Common myeloid progenitor, CD34-positive (primary cell): Measurements from ENCODE around the gene TRABD2B.

Source experiments
- CTCF ChIA-PET: fragments of 350-600 bp; sonication (Branson Sonifier 250); formaldehyde crosslinking; loops from one replicate; lab custom pipeline; 2021; ENCODE audit warnings: antibody characterized with exemption; lab: Charles Lee
- POLR2A ChIA-PET: fragments of 350-600 bp; sonication (Branson Sonifier 250); formaldehyde crosslinking; loops from one replicate; lab custom pipeline; 2021; ENCODE audit warnings: antibody characterized with exemption; lab: Charles Lee
- DNase-seq, 3 donors: peaks; one replicate each; pipeline versions ENCODE4 v3.0.0 to v3.0.0-alpha.2; 2013
- H3K27ac ChIP-seq, 2 experiments: 1 replicate in 1 of 2; 2 replicates in 1 of 2; pipeline ENCODE4 v1.7.0; 2013; ENCODE audit warnings: inconsistent platforms in 2 of 2, low read length in 2 of 2, mild to moderate bottlenecking in 2 of 2, low read depth in 1 of 2, moderate library complexity in 1 of 2; ENCODE audit not compliant: severe bottlenecking in 2 of 2, insufficient read depth in 1 of 2, poor library complexity in 1 of 2
- H3K27me3 ChIP-seq, 5 experiments: replicated peaks in 2 of 5; 1 replicate in 3 of 5; 2 replicates in 2 of 5; pipeline versions ENCODE4 v1.6.1 to v1.7.0; 2013; ENCODE audit warnings: low read length in 4 of 5, mild to moderate bottlenecking in 2 of 5, moderate library complexity in 2 of 5, inconsistent platforms in 1 of 5; ENCODE audit not compliant: insufficient read depth in 5 of 5, control insufficient read depth in 4 of 5
- H3K36me3 ChIP-seq, 4 experiments: 1 replicate in 2 of 4; 2 replicates in 2 of 4; pipeline versions ENCODE4 v1.6.1 to v1.7.0; 2013; ENCODE audit warnings: low read length in 3 of 4, control low read depth in 1 of 4, mild to moderate bottlenecking in 1 of 4; ENCODE audit not compliant: control insufficient read depth in 4 of 4, insufficient read depth in 4 of 4
- H3K4me1 ChIP-seq, 4 experiments: 1 replicate in 3 of 4; 2 replicates in 1 of 4; pipeline versions ENCODE4 v1.6.1 to v1.7.1; 2013; ENCODE audit warnings: low read length in 3 of 4, mild to moderate bottlenecking in 3 of 4, control low read depth in 1 of 4, inconsistent platforms in 1 of 4, moderate library complexity in 1 of 4; ENCODE audit not compliant: control insufficient read depth in 4 of 4, insufficient read depth in 4 of 4; ENCODE audit errors: control extremely low read depth in 1 of 4
- H3K4me3 ChIP-seq, 7 experiments: 1 replicate in 4 of 7; 2 replicates in 3 of 7; pipeline versions ENCODE4 v1.5.1 to v1.7.0; 2013; ENCODE audit warnings: mild to moderate bottlenecking in 7 of 7, low read length in 6 of 7, moderate library complexity in 6 of 7, inconsistent platforms in 2 of 7, low read depth in 2 of 7, control low read depth in 1 of 7; ENCODE audit not compliant: insufficient read depth in 4 of 7, control insufficient read depth in 1 of 7; ENCODE audit errors: extremely low read depth in 1 of 7
- H3K9me3 ChIP-seq, 5 experiments: 1 replicate in 4 of 5; 2 replicates in 1 of 5; pipeline versions ENCODE4 v1.6.1 to v1.7.1; 2013; ENCODE audit warnings: low read length in 4 of 5, mild to moderate bottlenecking in 2 of 5, inconsistent platforms in 1 of 5, low read depth in 1 of 5, moderate library complexity in 1 of 5; ENCODE audit not compliant: control insufficient read depth in 4 of 5, insufficient read depth in 2 of 5; ENCODE audit errors: control extremely low read depth in 1 of 5
- WGBS: methylation state at CpG from one replicate; pipeline ENCODE4 v1.1.5; 2013; ENCODE audit not compliant: insufficient coverage; 5-methylcytosine and 5-hydroxymethylcytosine counted together

The TRABD2B gene

GRCh38 chr1:47722101-47722500 lies 275.1 kb downstream of the TRABD2B start:
- ChIA-PET CTCF (interaction anchor here (0.8 to 1.7 kb wide), 5 partner anchors 9 to 334 kb away, joined by 3 to 5 read pairs (median 4); no protein-coding TSS in a partner anchor), POLR2A (no interaction called here)
- no peak for DNase-seq
- Histone ChIP-seq H3K36me3 (no peaks in the 10 kb centered on the region), H3K9me3 (no peaks in the 10 kb centered on the region), H3K4me1 (peaks cover 0 to 30% (median 10%) of the 10 kb centered on the region in 4 experiments), H3K27me3 (peaks cover 2 to 45% (median 35%) of the 10 kb centered on the region in 5 experiments), H3K4me3 (no peak overlapping the region), H3K27ac (no peak overlapping the region)
- 98% methylated on average over 8 of the region's 8 CpGs for WGBS

GRCh38 chr1:47720111-47720510 lies 277.1 kb downstream of the TRABD2B start:
- Histone ChIP-seq H3K27me3 (peaks cover 3 to 44% (median 34%) of the 10 kb centered on the region in 5 experiments), H3K27ac (no peak overlapping the region), H3K9me3 (no peaks in the 10 kb centered on the region), H3K36me3 (no peaks in the 10 kb centered on the region), H3K4me3 (no peak overlapping the region), H3K4me1 (peaks cover 0 to 18% (median 4%) of the 10 kb centered on the region in 4 experiments)
- POLR2A ChIA-PET = interaction anchor here (0.6 kb wide), 1 partner anchor 114 kb away, joined by 3 read pairs; no protein-coding TSS in a partner anchor
- DNase-seq = no peak
- CTCF ChIA-PET = interaction anchor here (1.1 to 1.6 kb wide), 3 partner anchors 15 to 284 kb away, joined by 3 to 4 read pairs (median 3); no protein-coding TSS in a partner anchor
- 97% methylated on average over 3 of the region's 4 CpGs for WGBS

DNA sequence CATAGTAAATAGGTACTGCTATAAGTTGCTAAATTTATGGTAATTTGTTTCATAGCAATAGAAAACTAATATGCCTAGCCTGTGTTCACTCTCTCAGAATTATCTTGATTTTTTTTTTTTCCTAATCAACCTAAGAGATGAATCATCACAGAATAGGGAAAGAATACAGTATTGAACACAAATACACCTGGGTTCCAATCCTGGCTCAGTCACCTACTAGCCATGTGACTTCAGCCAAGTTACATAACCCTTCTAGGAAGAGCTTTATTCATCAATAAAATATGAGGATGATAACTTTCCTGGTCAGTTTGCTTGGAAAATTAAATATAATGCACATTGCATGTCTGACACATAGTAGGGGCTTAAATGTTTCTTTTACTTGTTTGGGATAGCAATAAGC lies 279.8 kb downstream of the TRABD2B start:
- POLR2A ChIA-PET = interaction anchor here (0.5 kb wide), 1 partner anchor 49 kb away, joined by 3 read pairs; no protein-coding TSS in a partner anchor
- CTCF ChIA-PET = interaction anchor here (0.6 to 4.3 kb wide), 10 partner anchors 8 to 328 kb away, joined by 3 to 33 read pairs (median 6); partner anchors contain the start of gene FOXD2
- no peaks in the 10 kb centered on the region for H3K9me3 ChIP-seq
- no peak overlapping the region for H3K27ac ChIP-seq
- H3K27me3 ChIP-seq = peaks cover 6 to 48% (median 43%) of the 10 kb centered on the region in 5 experiments
- peaks cover 0 to 4% (median 0%) of the 10 kb centered on the region in 4 experiments for H3K4me1 ChIP-seq
- DNase-seq = no peak
- no peaks in the 10 kb centered on the region for H3K36me3 ChIP-seq
- no peak overlapping the region for H3K4me3 ChIP-seq

DNA sequence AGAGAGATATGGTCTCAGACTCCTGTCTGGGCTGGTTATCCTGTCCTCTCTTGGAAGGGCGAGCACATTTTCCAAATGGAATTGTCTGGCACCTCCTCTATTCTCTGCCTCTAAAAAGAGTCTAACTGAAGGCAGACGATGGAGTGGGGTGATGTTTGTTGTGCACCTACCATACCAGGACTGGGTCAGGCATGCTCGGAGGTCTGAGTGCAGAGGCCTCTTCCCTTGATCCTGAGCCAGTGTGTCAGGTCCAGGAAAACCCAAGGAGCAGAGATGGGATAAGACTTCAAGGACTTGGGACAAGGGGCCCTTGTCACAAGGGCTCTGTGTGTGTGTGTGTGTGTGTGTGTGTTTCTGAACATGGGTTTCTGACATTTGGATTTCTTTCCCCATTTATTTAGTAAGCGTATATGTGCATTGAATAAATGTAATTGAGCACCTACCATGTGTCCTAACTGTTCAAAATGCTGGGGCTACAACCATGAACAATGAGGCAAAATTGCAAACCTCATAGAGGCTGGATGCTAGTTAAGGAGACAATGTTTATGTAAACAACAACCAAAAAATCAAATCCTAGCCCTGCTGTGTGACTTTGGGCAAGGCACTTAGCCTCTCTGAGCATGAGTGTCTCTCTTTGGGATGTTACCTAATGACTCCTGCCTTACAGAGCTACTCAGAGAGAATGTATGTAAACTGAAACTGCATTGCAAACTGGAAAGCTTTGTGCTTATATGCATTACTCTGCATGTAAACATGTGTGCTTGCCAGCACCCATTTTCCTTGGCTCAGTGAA lies 283.0 kb downstream of the TRABD2B start:
- WGBS = 100% methylated on average over 2 of the region's 4 CpGs

DNA sequence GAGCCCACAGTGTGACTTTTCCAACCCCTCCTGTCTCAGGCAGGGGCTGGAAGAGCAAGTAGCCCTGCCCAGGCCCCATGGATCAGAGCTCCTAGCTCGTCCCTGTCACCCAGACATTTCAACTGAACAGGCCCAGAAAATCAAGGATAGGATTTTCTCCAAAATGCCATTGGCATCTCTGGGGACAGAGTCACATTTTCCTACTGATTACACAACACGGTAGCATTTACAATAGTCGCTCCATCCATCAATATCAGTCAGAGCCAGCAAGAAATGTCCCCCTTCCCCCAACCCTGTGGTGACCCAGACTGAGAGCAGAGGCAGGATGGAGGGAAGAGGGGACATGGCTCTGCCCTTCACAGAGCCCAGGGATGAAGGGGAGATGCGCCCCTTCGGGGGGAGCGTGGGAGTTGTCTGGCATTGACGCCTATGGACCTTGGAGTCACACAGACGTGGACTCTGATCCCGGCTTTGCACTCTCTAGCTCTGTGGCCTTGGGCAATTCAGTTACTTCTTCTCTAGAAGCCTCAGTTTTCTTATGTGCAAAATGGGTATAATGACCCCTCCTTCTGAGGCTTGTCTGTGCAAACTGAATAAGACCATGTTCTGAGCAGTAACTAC lies 283.7 kb downstream of the TRABD2B start:
- ChIA-PET POLR2A (no interaction called here), CTCF (interaction anchor here (1.1 to 10.4 kb wide), 2 partner anchors 8 to 279 kb away, joined by 3 to 129 read pairs; partner anchors contain the start of gene FOXD2)

More for the DNA sequence above, 283.0 kb downstream of the TRABD2B start:
- DNase-seq = no peak
- peaks cover 0 to 17% (median 13%) of the 10 kb centered on the region in 4 experiments for H3K4me1 ChIP-seq
- no peaks in the 10 kb centered on the region for H3K9me3 ChIP-seq
- H3K27me3 ChIP-seq = peaks cover 6 to 73% (median 49%) of the 10 kb centered on the region in 5 experiments
- POLR2A ChIA-PET = no interaction called here
- H3K4me3 ChIP-seq = no peak overlapping the region
- no peaks in the 10 kb centered on the region for H3K36me3 ChIP-seq
- CTCF ChIA-PET = interaction anchor here (0.9 to 1.5 kb wide), 6 partner anchors 9 to 279 kb away, joined by 3 to 6 read pairs (median 4); no protein-coding TSS in a partner anchor
- no peak overlapping the region for H3K27ac ChIP-seq

GRCh38 chr1:47712596-47713299 lies 284.4 kb downstream of the TRABD2B start:
- CTCF ChIA-PET = interaction anchor here (0.6 to 10.4 kb wide), 4 partner anchors 9 to 292 kb away, joined by 3 to 129 read pairs (median 3); partner anchors contain the start of gene FOXD2

More for the DNA sequence above, 283.7 kb downstream of the TRABD2B start:
- 90% methylated on average over 8 of the region's 9 CpGs for WGBS
- H3K4me3 ChIP-seq = no peak overlapping the region
- peaks cover 6 to 80% (median 49%) of the 10 kb centered on the region in 5 experiments for H3K27me3 ChIP-seq
- no peak overlapping the region for H3K27ac ChIP-seq
- H3K4me1 ChIP-seq = peaks cover 0 to 24% (median 20%) of the 10 kb centered on the region in 4 experiments
- H3K36me3 ChIP-seq = no peaks in the 10 kb centered on the region
- no peak for DNase-seq
- H3K9me3 ChIP-seq = no peaks in the 10 kb centered on the region

More at GRCh38 chr1:47712596-47713299, 284.4 kb downstream of the TRABD2B start:
- H3K36me3 ChIP-seq = no peaks in the 10 kb centered on the region
- DNase-seq = no peak
- peaks cover 4 to 87% (median 42%) of the 10 kb centered on the region in 5 experiments for H3K27me3 ChIP-seq
- POLR2A ChIA-PET = no interaction called here
- no peak overlapping the region for H3K27ac ChIP-seq
- H3K4me1 ChIP-seq = peaks cover 0 to 27% (median 19%) of the 10 kb centered on the region in 4 experiments
- H3K4me3 ChIP-seq = no peak overlapping the region
- H3K9me3 ChIP-seq = no peaks in the 10 kb centered on the region
- WGBS = 75% methylated on average over 13 of the region's 16 CpGs
